Activated T-cell treated with anti-CD3 and anti-CD28 coated beads for 1 hour (primary cell): ENCODE data around the gene ZNF618.
"Not testable (repeated sequence)": the region's sequence is repeated elsewhere in the genome, so short reads cannot be mapped to it uniquely, and the experiment has no call there.

Experiments
- DNase-seq: peaks from one replicate; pipeline ENCODE4 v3.0.0-alpha.2; 2020; ENCODE audit warnings: low read depth

The ZNF618 gene

GRCh38 chr9:113988385-113989016 lies 112.4 kb downstream of the ZNF618 start:
- DNase-seq: no peak

GRCh38 chr9:113989017-113989713 lies 113.1 kb downstream of the ZNF618 start:
- DNase-seq: no peak

GRCh38 chr9:113989714-113990569 lies 113.8 kb downstream of the ZNF618 start:
- DNase-seq: no peak

- DNase-seq: no peak
Observed at GRCh38 chr9:113990570-113990907, 114.4 kb downstream of the ZNF618 start.

- no peak for DNase-seq
Observed at GRCh38 chr9:113990975-113991471, 114.9 kb downstream of the ZNF618 start.

GRCh38 chr9:113991714-113992113 lies 115.6 kb downstream of the ZNF618 start:
- no peak for DNase-seq

GRCh38 chr9:113992276-113992951 lies 116.3 kb downstream of the ZNF618 start:
- no peak for DNase-seq

GRCh38 chr9:113992994-113993393 lies 116.9 kb downstream of the ZNF618 start:
- DNase-seq: no peak

GRCh38 chr9:113993838-113994540 lies 117.9 kb downstream of the ZNF618 start:
- DNase-seq: no peak

- no peak for DNase-seq
Observed at GRCh38 chr9:113995401-113995800, 119.3 kb downstream of the ZNF618 start.

GRCh38 chr9:113995963-113996362 lies 119.9 kb downstream of the ZNF618 start:
- no peak for DNase-seq

- no peak for DNase-seq
Observed at GRCh38 chr9:113996531-113997001, 120.5 kb downstream of the ZNF618 start.

GRCh38 chr9:113997064-113997463 lies 121.0 kb downstream of the ZNF618 start:
- DNase-seq: not testable (repeated sequence)

- no peak for DNase-seq
Observed at GRCh38 chr9:113997610-113998009, 121.5 kb downstream of the ZNF618 start.

- no peak for DNase-seq
Observed at GRCh38 chr9:113998114-113998513, 122.0 kb downstream of the ZNF618 start.

GRCh38 chr9:113998525-113999255 lies 122.6 kb downstream of the ZNF618 start:
- no peak for DNase-seq

- no peak for DNase-seq
Observed at GRCh38 chr9:113999256-114000062, 123.3 kb downstream of the ZNF618 start.

- DNase-seq: no peak
Observed at GRCh38 chr9:114000063-114000454, 124.0 kb downstream of the ZNF618 start.

GRCh38 chr9:114000671-114001409 lies 124.7 kb downstream of the ZNF618 start:
- no peak for DNase-seq
